ENCODE measurements around the gene ZBTB21. TPM values are rescaled to one million over a fixed set of nuclear protein-coding genes. Genes with fewer than 3 reads are reported as not detected.
A peak's percentile ranks its signal among the peaks of the same experiment; 100 is the strongest.

ZBTB21 gene
- total RNA-seq, 1 donor from 2014 or later, result 8.4 TPM

DNA sequence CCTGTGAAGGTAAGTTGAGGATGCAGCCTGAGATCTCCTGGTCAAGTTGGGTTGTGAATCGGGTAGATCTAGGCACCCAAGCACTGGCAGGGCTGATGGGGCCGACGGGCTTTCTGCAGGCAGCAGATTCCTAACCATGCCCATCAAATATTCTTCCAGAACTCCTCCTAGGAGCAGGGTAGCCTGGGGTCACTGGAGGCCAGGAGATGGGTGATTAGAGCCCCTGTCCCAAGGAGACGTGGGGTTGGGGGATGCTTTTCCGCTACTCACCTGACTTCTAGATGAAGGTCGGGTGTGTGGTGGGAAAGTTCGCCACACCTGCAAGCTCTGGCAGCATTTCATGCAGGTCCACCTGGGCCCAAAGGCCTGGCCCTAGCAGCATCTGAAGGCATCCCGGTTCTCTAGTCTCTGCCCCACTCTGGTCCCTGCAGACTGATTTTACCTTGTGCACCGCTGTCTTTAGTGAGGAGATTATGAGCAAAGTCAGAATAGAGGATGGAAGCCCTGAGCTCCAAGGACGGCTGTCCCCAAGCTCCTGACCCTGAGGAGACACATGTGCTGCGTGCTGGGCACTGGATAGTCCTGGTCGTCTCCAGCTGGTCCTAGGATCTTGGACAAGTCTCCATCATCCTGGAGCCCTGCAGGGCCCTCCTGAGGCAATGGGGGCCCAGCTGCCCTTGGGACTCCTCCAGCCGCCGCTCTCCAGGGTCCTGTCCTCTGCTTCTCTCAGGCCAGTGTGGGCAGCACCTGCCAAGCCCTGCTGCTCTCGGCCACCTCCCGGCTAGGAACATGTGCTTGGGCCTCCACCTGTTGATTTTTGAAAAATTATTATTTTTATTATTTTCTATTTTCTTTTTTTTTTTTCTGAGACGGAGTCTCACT, 34.5 kb downstream of the ZBTB21 start:
- Mint-ChIP-seq H3K27me3 (ENCODE audit: unreplicated experiment) (peaks cover 2% of the 10 kb centered on the region), H3K4me3 (ENCODE audit: unreplicated experiment) (no peak overlapping the region), H3K27ac (ENCODE audit: unreplicated experiment) (no peak overlapping the region), H3K9me3 (ENCODE audit: unreplicated experiment) (no peaks in the 10 kb centered on the region), H3K4me1 (ENCODE audit: unreplicated experiment) (peaks cover 6% of the 10 kb centered on the region), H3K36me3 (ENCODE audit: low read depth, unreplicated experiment) (no peaks in the 10 kb centered on the region)
- DNase-seq (ENCODE audit: low spot score), result no peak
- TF ChIP-seq, protein P1, sequence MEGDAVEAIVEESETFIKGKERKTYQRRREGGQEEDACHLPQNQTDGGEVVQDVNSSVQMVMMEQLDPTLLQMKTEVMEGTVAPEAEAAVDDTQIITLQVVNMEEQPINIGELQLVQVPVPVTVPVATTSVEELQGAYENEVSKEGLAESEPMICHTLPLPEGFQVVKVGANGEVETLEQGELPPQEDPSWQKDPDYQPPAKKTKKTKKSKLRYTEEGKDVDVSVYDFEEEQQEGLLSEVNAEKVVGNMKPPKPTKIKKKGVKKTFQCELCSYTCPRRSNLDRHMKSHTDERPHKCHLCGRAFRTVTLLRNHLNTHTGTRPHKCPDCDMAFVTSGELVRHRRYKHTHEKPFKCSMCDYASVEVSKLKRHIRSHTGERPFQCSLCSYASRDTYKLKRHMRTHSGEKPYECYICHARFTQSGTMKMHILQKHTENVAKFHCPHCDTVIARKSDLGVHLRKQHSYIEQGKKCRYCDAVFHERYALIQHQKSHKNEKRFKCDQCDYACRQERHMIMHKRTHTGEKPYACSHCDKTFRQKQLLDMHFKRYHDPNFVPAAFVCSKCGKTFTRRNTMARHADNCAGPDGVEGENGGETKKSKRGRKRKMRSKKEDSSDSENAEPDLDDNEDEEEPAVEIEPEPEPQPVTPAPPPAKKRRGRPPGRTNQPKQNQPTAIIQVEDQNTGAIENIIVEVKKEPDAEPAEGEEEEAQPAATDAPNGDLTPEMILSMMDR (IDR thresholded peaks at IDR 0.05; ENCODE audit: unreplicated experiment), result no peak

DNA sequence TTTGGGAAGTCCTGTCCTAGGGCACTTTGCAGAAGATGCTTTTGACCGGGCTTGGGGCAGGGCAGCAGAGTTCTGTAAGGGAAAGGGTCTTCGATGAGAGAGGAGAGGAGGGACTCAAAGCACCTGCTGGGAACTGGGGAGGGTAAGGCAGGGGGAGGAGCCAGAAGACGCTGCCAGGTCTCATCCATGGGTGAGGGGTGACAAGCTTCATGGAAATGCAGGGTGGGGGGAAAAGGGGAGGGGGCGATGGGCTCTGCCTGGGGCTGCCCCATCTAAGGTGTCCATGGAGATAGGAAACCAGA, 35.5 kb downstream of the ZBTB21 start:
- no peaks in the 10 kb centered on the region for H3K9me3 Mint-ChIP-seq (ENCODE audit: unreplicated experiment)
- no peaks in the 10 kb centered on the region for H3K36me3 Mint-ChIP-seq (ENCODE audit: low read depth, unreplicated experiment)
- H3K27ac Mint-ChIP-seq (ENCODE audit: unreplicated experiment), result no peak overlapping the region
- no peak overlapping the region for H3K4me3 Mint-ChIP-seq (ENCODE audit: unreplicated experiment)
- H3K4me1 Mint-ChIP-seq (ENCODE audit: unreplicated experiment), result peaks cover 6% of the 10 kb centered on the region
- H3K27me3 Mint-ChIP-seq (ENCODE audit: unreplicated experiment), result peaks cover 2% of the 10 kb centered on the region
- no peak for DNase-seq (ENCODE audit: low spot score)
- TF ChIP-seq, protein P1 (IDR thresholded peaks at IDR 0.05; ENCODE audit: unreplicated experiment), result no peak

DNA sequence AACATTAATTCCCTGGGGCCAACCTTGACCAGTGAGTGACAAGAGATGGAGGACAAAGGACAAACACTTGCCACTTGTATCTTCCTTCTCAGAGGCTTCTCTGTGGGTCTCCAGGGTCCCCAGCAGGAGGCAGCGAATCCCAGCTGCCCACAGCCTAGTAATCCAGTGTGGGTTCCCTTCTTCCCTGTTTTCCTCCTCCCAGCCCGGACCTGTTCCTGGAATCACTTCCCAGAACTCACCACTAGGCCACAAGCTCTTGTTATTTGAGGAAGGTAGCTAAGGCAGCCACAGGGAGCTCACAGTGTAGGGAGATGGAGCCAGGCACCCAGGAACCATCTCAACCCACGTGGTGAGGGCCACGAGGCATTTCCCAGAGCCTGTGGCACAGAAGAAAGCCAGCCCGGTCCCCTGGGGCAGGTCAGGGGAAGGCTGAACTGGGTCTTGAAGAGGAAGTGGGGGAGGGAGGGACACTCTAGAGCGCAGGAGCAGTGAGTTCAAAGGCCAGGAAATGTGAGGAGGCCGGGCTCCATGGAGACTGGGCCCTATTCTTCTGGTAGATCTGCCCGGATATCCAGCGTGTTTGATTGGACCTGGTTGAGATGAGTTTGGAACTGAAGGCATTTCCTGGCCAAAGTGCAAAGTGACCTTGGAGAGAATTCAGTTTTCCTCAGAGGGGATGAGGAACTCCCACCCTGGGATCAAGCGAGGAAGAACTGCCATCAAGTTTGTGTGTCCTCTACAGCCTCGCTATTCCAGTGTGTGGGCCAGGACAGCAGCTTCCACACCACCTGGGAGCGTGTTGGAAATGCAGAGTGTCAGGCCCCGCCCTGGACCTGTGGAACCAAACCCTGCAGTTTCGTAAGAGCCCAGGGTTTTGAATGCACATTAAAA, 36.1 kb downstream of the ZBTB21 start:
- peaks cover 2% of the 10 kb centered on the region for H3K27me3 Mint-ChIP-seq (ENCODE audit: unreplicated experiment)
- H3K36me3 Mint-ChIP-seq (ENCODE audit: low read depth, unreplicated experiment), result no peaks in the 10 kb centered on the region
- TF ChIP-seq, protein P1 (IDR thresholded peaks at IDR 0.05; ENCODE audit: unreplicated experiment), result peak; percentile 44
- H3K4me3 Mint-ChIP-seq (ENCODE audit: unreplicated experiment), result no peak overlapping the region
- DNase-seq (ENCODE audit: low spot score), result no peak
- no peak overlapping the region for H3K27ac Mint-ChIP-seq (ENCODE audit: unreplicated experiment)
- peaks cover 6% of the 10 kb centered on the region for H3K4me1 Mint-ChIP-seq (ENCODE audit: unreplicated experiment)
- H3K9me3 Mint-ChIP-seq (ENCODE audit: unreplicated experiment), result no peaks in the 10 kb centered on the region

DNA sequence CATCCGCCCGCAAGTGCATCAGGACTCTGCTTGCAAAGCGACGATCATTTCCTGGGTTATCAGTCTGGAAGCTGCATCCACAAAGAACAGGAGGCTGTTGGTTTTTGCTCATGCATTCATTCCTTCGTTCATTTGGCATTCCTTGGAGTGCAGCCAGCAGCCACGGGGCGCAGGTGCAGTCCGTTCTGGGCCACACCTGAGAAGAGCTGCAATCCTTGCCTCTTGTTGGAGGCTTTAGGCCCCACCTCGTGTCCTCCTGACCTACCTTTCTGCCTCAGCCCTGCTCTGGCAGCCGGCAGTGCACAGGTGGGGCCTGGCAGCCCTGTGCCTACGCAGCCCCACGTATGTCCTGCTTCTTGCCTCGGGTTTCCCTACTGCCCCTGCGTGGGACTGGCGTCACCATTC, 36.7 kb downstream of the ZBTB21 start:
- Mint-ChIP-seq H3K9me3 (ENCODE audit: unreplicated experiment) (no peaks in the 10 kb centered on the region), H3K36me3 (ENCODE audit: low read depth, unreplicated experiment) (no peaks in the 10 kb centered on the region), H3K27me3 (ENCODE audit: unreplicated experiment) (peaks cover 2% of the 10 kb centered on the region), H3K4me3 (ENCODE audit: unreplicated experiment) (no peak overlapping the region), H3K27ac (ENCODE audit: unreplicated experiment) (no peak overlapping the region), H3K4me1 (ENCODE audit: unreplicated experiment) (peaks cover 8% of the 10 kb centered on the region)
- no peak for DNase-seq (ENCODE audit: low spot score)
- TF ChIP-seq, protein P1 (IDR thresholded peaks at IDR 0.05; ENCODE audit: unreplicated experiment), result no peak

All from endothelial cell (in vitro differentiated cells).